NB4 (cell line): ENCODE results near the gene DBF4.

Experiments
- POLR2A ChIP-seq: IDR thresholded peaks from 2 replicates; pipeline ENCODE4 v1.6.1; 2011; ENCODE audit warnings: mild to moderate bottlenecking; ENCODE audit not compliant: insufficient read length; ENCODE audit errors: extremely low read depth
- TF ChIP-seq, protein P1 (sequence below): IDR thresholded peaks from one replicate; pipeline ENCODE4 v1.5.1; 2012; ENCODE audit warnings: low read depth, low read length

DNA sequence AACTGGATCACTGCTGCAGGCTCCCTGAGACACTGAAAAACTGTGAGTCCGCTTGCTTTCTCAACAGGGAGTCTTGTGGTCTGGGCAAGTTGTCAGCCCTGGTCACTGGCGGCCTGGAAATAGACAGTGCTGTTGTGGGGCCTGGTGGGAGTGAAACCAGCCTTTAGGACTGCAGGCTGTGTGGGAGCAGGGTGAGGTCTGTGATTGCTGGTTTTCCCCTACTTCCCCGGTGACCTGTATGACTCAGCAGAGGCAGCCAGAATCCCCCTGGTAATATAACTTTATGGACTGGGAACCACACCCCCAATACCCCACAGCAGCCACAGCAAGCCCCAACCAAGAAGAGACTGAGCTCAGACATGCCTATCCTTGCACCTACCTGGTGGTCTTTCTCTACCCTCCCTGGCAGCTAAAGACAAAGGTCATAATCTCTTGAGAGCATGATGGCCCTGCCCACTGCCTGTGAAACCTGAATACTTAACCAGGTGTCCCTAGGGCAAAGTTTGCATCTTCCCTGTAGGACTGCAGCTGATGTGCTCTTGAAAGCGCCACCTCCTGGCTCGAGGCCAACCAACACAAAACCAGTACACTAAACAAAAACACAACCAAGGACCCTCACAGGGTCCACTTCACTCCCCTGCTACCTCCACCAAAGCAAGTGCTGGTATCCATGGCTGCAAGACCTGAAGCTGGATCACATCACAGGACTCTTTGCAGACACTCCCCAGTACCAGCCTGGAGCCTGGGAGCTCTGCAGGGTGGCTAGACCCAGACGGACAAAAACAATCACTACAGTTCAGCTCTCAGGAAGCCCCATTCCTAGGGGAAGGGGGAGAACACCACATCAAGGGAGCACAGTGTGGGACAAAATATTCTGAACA is 50.5 kb downstream of the DBF4 start:
- TF ChIP-seq, protein P1, sequence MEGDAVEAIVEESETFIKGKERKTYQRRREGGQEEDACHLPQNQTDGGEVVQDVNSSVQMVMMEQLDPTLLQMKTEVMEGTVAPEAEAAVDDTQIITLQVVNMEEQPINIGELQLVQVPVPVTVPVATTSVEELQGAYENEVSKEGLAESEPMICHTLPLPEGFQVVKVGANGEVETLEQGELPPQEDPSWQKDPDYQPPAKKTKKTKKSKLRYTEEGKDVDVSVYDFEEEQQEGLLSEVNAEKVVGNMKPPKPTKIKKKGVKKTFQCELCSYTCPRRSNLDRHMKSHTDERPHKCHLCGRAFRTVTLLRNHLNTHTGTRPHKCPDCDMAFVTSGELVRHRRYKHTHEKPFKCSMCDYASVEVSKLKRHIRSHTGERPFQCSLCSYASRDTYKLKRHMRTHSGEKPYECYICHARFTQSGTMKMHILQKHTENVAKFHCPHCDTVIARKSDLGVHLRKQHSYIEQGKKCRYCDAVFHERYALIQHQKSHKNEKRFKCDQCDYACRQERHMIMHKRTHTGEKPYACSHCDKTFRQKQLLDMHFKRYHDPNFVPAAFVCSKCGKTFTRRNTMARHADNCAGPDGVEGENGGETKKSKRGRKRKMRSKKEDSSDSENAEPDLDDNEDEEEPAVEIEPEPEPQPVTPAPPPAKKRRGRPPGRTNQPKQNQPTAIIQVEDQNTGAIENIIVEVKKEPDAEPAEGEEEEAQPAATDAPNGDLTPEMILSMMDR, result peak; percentile 43
- no peak for TF ChIP-seq POLR2A
